ENCODE measurements around the gene SPINDOC. TPM values are rescaled to one million over a fixed set of nuclear protein-coding genes. Genes with fewer than 3 reads are reported as not detected.

SPINDOC gene
- polyA plus RNA-seq, 1 experiment, result 24.4 TPM

DNA sequence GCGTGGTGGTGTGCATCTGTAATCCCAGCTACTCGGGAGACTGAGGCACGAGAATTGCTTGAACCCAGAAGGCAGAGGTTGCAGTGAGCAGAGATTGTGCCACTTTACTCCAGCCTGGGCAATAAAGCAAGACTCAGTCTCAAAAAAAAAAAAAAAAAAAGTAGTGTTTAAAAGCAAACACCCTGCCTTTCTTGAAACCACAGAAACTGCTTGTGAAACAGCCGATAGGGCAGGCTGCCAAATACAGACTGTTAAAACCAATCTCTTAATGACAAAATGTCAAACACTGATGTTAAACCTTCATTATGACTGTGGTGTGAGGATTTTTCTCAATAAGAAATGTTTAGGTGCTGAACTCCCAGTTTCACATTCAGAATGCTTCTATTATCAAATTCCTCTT lies 53.0 kb downstream of the SPINDOC start:
- Histone ChIP-seq H3K27me3 (ENCODE audit: control insufficient read depth, insufficient read depth, low read length) (no peaks in the 10 kb centered on the region), H3K36me3 (ENCODE audit: control insufficient read depth, insufficient read depth, low read length) (peaks cover 5% of the 10 kb centered on the region), H3K4me3 (ENCODE audit: low read depth, low read length) (no peak overlapping the region)
- DNase-seq (ENCODE audit: low read depth), result no peak
- ChIA-PET CTCF (no interaction called here), POLR2A (no interaction called here)
- TF ChIP-seq, protein P1, sequence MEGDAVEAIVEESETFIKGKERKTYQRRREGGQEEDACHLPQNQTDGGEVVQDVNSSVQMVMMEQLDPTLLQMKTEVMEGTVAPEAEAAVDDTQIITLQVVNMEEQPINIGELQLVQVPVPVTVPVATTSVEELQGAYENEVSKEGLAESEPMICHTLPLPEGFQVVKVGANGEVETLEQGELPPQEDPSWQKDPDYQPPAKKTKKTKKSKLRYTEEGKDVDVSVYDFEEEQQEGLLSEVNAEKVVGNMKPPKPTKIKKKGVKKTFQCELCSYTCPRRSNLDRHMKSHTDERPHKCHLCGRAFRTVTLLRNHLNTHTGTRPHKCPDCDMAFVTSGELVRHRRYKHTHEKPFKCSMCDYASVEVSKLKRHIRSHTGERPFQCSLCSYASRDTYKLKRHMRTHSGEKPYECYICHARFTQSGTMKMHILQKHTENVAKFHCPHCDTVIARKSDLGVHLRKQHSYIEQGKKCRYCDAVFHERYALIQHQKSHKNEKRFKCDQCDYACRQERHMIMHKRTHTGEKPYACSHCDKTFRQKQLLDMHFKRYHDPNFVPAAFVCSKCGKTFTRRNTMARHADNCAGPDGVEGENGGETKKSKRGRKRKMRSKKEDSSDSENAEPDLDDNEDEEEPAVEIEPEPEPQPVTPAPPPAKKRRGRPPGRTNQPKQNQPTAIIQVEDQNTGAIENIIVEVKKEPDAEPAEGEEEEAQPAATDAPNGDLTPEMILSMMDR (IDR thresholded peaks at IDR 0.05; ENCODE audit: insufficient read depth, low read depth, low read length), result no peak

DNA sequence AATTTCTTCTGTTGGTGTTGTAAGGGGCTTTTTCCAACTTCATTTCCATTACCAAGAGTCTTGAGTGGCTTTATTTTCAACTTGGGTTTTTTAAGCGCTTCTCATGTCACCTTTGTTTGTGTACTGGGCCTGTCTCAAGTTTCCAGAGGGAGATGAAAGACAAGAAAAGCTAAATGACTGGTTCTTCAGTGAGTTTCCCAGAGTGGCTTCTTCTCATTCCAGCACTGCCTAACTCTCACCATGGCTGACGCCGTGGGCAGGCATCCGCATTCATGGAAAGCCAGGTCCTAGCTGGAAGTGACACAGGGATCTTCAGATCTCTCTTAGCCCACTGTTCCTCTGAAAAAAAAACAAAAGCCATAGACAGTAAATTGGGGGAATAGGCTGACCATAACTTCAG lies 54.3 kb downstream of the SPINDOC start:
- POLR2A ChIA-PET, result no interaction called here
- no peak for DNase-seq (ENCODE audit: low read depth)
- no peak overlapping the region for H3K4me3 ChIP-seq (ENCODE audit: low read depth, low read length)
- TF ChIP-seq, protein P1 (IDR thresholded peaks at IDR 0.05; ENCODE audit: insufficient read depth, low read depth, low read length), result no peak
- CTCF ChIA-PET, result interaction anchor here (1.2 kb wide), 1 partner anchor 30 kb away, joined by 3 read pairs; no protein-coding TSS in a partner anchor
- no peaks in the 10 kb centered on the region for H3K27me3 ChIP-seq (ENCODE audit: control insufficient read depth, insufficient read depth, low read length)
- H3K36me3 ChIP-seq (ENCODE audit: control insufficient read depth, insufficient read depth, low read length), result peaks cover 2% of the 10 kb centered on the region; the same call in 1 of the 2 replicates

DNA sequence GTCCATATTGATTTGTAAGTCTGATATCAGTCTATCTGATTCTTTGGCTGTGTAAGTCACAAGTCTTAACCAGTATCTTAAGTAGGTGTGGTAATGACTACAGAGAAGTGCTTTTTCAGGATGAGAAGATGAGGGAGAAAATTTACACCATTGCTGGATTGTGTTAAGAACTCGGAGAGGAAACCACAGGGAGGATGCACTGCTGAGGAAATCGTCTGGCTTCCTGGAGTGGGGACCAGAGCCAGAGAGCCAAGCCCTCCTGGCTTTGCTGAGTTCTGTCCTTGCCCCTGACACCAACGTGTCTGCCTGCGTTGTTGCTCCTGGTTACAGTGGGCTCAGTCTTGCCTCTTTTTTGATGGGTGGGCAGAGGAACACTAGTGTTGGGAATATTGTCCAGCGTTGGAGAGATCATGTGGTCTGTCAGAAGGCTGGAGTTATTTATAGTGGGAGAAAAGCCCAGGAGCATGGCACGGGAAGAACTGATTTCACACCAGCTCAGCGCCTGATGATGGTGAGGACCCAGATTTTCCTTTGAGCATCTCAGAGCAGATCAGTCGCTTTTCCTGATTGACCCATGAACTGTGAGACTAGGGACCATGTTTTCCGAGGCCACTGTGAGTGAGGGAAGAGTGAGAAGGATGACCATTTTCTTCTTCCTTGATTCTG lies 55.3 kb downstream of the SPINDOC start:
- H3K36me3 ChIP-seq (ENCODE audit: control insufficient read depth, insufficient read depth, low read length), result peaks cover 1% of the 10 kb centered on the region; the same call in 1 of the 2 replicates
- H3K4me3 ChIP-seq (ENCODE audit: low read depth, low read length), result no peak overlapping the region
- TF ChIP-seq, protein P1 (IDR thresholded peaks at IDR 0.05; ENCODE audit: insufficient read depth, low read depth, low read length), result no peak
- no peaks in the 10 kb centered on the region for H3K27me3 ChIP-seq (ENCODE audit: control insufficient read depth, insufficient read depth, low read length)
- DNase-seq (ENCODE audit: low read depth), result no peak
- ChIA-PET POLR2A (no interaction called here), CTCF (interaction anchor here (1.2 kb wide), 1 partner anchor 31 kb away, joined by 3 read pairs; no protein-coding TSS in a partner anchor)

DNA sequence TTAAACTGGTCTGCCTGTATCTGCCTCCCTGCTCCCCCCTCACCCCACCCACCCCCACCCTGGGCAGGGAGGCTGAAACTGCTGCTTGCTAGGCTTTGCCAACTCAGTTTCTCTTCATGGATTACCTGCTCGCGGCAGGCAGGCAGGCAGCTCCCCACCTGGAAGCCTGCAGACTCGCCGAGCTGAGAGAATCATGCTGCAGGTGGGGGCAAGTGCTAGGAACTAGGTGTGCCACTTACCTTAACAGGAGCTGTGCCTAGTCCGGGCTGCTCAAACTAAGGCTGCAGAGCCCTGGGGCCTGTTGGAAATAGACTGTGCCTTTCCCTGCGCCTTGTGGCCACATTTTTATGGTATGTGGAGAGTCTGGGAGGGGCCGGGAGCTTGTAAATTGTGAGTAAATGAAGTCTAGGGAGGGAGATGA lies 55.9 kb downstream of the SPINDOC start:
- Histone ChIP-seq H3K4me3 (ENCODE audit: low read depth, low read length) (no peak overlapping the region), H3K27me3 (ENCODE audit: control insufficient read depth, insufficient read depth, low read length) (no peaks in the 10 kb centered on the region), H3K36me3 (ENCODE audit: control insufficient read depth, insufficient read depth, low read length) (peaks cover 1% of the 10 kb centered on the region; the same call in 1 of the 2 replicates)
- TF ChIP-seq, protein P1 (IDR thresholded peaks at IDR 0.05; ENCODE audit: insufficient read depth, low read depth, low read length), result no peak
- DNase-seq (ENCODE audit: low read depth), result no peak
- POLR2A ChIA-PET, result no interaction called here
- CTCF ChIA-PET, result interaction anchor here (1.2 kb wide), 1 partner anchor 42 kb away, joined by 3 read pairs; no protein-coding TSS in a partner anchor

DNA sequence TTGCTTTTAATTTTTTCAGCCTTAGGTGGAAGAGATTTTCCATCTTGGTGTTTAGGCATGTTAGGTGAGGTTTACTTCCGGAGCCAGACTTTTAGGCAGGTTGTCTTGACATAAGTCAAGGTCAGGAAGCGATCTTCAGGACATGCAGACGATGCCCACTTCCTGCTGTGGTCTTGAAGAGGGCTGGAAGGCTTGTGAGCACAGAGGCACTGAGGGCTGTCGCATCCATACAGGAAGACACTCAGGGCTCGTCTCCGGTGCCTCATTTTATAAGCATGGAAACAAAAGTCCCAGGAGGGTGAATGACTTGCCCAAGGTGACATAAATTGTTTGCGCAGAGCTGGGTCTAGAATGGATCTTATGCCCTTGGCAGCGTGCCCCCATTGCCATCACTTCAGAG lies 56.4 kb downstream of the SPINDOC start:
- peaks cover 1% of the 10 kb centered on the region; the same call in 1 of the 2 replicates for H3K36me3 ChIP-seq (ENCODE audit: control insufficient read depth, insufficient read depth, low read length)
- H3K27me3 ChIP-seq (ENCODE audit: control insufficient read depth, insufficient read depth, low read length), result no peaks in the 10 kb centered on the region
- DNase-seq (ENCODE audit: low read depth), result no peak
- ChIA-PET CTCF (interaction anchor here (0.6 to 1.2 kb wide), 2 partner anchors 41 to 184 kb away, joined by 3 read pairs; no protein-coding TSS in a partner anchor), POLR2A (no interaction called here)
- no peak overlapping the region for H3K4me3 ChIP-seq (ENCODE audit: low read depth, low read length)
- TF ChIP-seq, protein P1 (IDR thresholded peaks at IDR 0.05; ENCODE audit: insufficient read depth, low read depth, low read length), result no peak
